ENCODE data around the gene NCCRP1.
"Not testable (repeated sequence)": the region's sequence is repeated elsewhere in the genome, so short reads cannot be mapped to it uniquely, and the experiment has no call there.

NCCRP1 gene

DNA sequence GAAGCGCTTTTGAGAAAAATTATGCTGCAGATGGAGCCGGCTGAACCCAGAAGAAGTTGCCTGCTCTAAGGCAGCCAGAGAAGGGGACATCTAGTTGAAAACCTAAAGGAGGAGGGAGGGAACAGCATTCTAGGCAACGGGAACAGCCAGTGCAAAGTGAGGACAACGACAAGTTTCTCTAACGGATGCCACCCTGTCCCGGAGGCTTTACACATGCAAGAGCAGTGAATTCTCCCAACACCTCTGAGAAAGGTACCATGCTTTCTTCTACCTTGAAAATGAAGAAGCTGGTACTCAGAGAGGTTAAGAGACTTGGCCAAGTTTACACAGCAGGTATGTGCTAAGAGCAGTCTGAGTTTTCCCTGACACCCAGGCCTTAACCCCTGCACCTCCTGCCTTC, 42.2 kb downstream of the NCCRP1 start:
- ChIA-PET POLR2A (no interaction called here), CTCF (interaction anchor here (1.4 kb wide), 1 partner anchor 10 kb away, joined by 3 read pairs; no protein-coding TSS in a partner anchor)
- TF ChIP-seq, protein P1, sequence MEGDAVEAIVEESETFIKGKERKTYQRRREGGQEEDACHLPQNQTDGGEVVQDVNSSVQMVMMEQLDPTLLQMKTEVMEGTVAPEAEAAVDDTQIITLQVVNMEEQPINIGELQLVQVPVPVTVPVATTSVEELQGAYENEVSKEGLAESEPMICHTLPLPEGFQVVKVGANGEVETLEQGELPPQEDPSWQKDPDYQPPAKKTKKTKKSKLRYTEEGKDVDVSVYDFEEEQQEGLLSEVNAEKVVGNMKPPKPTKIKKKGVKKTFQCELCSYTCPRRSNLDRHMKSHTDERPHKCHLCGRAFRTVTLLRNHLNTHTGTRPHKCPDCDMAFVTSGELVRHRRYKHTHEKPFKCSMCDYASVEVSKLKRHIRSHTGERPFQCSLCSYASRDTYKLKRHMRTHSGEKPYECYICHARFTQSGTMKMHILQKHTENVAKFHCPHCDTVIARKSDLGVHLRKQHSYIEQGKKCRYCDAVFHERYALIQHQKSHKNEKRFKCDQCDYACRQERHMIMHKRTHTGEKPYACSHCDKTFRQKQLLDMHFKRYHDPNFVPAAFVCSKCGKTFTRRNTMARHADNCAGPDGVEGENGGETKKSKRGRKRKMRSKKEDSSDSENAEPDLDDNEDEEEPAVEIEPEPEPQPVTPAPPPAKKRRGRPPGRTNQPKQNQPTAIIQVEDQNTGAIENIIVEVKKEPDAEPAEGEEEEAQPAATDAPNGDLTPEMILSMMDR (IDR thresholded peaks at IDR 0.05; ENCODE audit: control extremely low read depth, extremely low read depth, low read depth, missing control alignments) = no peak
- DNase-seq (ENCODE audit: extremely low spot score) = no peak

DNA sequence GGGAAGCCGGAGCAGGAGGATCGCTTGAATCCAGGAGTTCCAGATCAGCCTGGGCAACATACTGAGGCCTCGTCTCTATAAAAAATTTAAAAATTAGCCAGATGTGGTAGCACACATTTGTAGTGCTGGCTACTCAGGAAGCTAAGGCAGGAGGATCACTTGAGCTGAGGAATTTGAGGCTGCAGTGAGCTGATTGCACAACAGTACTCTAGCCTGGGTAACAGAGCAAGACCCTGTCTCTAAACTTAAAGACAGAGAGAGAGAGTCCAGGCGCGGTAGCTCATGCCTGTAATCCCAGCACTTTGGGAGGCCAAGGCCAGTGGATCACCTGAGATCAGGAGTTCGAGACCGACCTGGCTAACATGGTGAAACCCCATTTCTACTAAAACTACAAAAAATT, 43.7 kb downstream of the NCCRP1 start:
- DNase-seq (ENCODE audit: extremely low spot score) = no peak
- POLR2A ChIA-PET = no interaction called here
- CTCF ChIA-PET = no interaction called here
- TF ChIP-seq, protein P1 (IDR thresholded peaks at IDR 0.05; ENCODE audit: control extremely low read depth, extremely low read depth, low read depth, missing control alignments) = no peak

DNA sequence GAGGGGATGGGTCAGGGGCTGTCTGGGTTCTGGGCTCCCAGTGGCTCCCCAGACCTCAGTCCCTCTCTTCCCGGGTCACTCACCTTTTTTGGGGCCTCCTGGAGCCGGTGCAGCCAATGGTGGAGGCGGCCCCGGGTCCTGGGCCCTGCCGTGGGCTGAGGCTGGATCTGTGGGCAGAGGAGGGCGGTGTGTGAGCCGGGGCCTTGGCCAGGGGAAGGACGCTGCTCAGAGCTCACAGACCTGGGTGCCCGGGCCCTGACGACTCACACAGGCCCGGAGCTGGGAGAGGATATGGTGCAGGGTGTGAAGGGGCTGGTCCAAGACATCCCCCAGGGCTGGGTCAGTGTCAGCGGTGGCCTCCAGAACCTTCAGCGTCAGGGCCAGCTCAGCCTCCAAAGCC, 47.0 kb downstream of the NCCRP1 start:
- CTCF ChIA-PET; DNase-seq (ENCODE audit: extremely low spot score); POLR2A ChIA-PET: not testable (repeated sequence)

DNA sequence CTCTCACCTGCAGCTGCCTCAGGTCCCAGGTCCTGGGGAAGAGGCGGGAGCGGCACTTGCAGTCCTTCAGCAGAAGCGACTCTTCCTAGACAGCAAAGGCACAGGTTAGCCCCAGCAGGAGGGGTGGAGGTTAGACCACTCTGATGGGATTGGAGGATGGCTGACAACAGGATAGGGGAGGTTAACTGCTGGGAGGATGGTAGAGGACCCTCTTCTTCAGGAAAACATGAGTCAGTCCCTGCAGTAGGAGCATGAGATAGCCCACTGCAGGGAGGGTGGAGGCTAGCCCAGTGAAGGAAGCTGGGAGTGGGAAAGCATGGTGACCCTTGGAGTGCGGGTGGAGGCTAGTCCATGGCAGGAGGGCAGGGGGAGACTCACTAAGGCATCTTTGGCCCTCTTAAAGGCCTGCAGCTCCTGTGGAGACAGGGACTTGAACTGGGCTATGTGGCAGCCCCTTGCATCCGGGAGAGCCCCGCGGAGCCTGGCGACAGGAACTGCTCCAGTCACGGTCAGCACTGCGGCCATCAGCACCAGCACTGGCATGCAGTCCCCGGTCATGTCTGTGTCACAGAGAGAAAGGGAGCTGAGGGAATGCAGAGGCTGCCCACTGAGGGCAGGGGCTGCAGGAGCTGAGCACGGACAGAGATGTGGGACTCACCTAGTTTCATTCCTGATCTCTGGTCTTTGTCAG, 47.8 kb downstream of the NCCRP1 start, which contains the start of gene IFNL3:
IFNL3 (minus strand) TSS at position 597 of the 691 bp plus-strand sequence; CDS start at position 558, 39 bp downstream.
- POLR2A ChIA-PET; DNase-seq (ENCODE audit: extremely low spot score): not testable (repeated sequence)
- CTCF ChIA-PET = interaction anchor here (1.1 kb wide), 1 partner anchor 10 kb away, joined by 3 read pairs; no protein-coding TSS in a partner anchor

DNA sequence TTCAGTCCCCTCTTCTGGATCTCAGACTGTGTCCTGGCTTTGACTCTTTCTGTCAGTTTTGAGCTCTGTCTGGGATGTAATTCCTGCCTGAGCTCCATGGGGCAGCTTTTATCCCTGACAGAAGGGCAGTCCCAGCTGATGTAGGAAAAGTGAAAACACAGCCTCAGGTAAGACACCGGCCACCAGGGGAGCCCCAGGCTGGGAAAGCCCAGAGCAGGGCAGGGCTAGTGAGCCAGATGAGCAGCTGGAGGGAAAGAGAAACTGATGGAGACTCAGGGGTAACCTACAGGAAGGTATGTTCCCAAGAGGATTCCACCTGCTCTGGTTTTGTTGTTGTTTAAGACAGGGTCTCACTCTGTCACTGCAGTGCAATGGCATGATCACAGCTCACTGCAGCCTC, 48.4 kb downstream of the NCCRP1 start:
- CTCF ChIA-PET = interaction anchor here (1.1 kb wide), 1 partner anchor 10 kb away, joined by 3 read pairs; no protein-coding TSS in a partner anchor
- DNase-seq (ENCODE audit: extremely low spot score); POLR2A ChIA-PET: not testable (repeated sequence)

DNA sequence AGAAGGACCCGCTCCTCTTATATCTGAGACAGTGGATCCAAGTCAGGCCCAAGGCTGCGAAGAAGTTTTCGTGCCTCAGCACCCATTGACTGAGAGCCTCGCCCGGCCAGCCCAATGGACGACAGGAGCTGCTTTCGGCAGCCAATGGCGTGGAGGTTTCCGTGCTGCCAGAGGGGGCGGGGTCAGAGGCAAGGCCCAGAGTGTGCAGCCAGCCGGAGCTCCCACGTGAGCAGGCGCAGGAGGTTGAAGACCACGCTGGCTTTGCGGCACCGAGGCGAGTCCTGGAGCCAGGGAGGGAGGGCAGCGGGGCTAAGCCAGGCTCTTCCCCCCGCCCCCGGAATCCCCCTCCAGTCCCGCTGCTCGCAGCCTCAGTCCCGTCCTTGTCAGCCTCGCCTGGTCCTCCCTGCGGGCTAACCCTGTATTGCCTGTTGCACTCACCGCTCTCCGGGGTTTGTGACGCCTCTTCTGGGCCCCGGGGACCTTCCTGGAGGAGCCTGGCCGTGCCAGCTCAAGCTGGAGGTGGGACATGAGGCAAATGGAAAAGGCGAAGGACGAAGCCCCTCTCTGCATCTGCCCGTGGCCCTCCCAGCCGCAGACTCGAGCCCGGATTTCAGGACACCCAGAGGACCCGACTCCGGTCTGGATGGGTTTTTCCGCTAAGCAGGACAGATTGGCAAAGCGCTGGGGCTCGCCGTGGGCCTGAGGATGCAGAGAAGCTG, 50.3 kb downstream of the NCCRP1 start:
- TF ChIP-seq, protein P1 (IDR thresholded peaks at IDR 0.05; ENCODE audit: control extremely low read depth, extremely low read depth, low read depth, missing control alignments) = no peak
- ChIA-PET CTCF (interaction anchor here (1.2 kb wide), 1 partner anchor 13 kb away, joined by 3 read pairs; no protein-coding TSS in a partner anchor), POLR2A (no interaction called here)
- no peak for DNase-seq (ENCODE audit: extremely low spot score)

DNA sequence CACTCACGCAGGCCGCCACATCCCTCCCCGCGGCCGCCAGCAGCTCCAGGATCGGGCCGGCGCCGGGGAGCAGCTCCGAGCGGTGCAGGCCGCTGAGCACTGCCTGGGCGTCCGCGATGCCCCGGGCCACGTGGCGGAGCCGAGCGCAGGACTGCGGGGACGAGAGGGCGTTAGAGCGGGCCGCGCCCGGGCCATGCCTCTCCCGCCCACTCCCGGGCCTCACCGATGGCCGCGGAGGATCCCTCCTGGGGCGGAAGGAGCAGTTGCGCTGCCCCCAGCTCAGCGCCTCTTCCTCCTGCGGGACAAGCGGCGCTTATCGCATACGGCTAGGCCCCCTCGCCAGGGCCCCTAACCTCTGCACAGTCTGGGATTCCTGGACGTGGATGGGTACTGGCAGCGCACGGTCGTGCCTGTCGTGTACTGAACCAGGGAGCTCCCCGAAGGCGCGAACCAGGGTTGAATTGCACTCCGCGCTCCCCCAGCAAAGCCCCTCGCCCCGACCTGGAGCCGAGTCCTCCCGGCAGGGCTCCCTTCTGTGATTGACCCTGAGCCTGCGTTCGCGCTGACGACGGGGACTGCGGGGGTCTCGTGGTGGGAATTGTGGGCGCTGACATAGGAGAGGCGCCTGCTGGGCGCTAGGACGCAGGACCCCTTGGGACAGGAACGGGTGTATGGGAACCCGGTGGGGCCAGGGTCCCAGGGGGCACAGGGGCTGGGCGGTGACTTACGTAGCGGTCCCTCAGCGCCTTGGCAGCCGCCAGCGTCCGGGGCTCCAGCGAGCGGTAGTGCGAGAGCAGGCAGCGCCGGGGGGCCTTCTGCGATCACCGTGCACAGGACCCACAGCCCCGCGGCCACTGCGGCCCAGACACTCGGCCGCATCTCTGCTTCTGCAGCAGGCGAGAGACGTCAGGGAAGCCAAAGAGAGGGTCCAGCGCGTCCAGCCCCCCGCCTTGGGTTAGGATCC, 51.2 kb downstream of the NCCRP1 start:
- POLR2A ChIA-PET = no interaction called here
- no peak for DNase-seq (ENCODE audit: extremely low spot score)
- CTCF ChIA-PET = interaction anchor here (1.2 kb wide), 1 partner anchor 12 kb away, joined by 3 read pairs; no protein-coding TSS in a partner anchor
- TF ChIP-seq, protein P1 (IDR thresholded peaks at IDR 0.05; ENCODE audit: control extremely low read depth, extremely low read depth, low read depth, missing control alignments) = no peak

Data from GM10248 (cell line).